ENCODE results near the gene ACTR8.
A peak's percentile ranks its signal among the peaks of the same experiment; 100 is the strongest.

ACTR8 gene

DNA sequence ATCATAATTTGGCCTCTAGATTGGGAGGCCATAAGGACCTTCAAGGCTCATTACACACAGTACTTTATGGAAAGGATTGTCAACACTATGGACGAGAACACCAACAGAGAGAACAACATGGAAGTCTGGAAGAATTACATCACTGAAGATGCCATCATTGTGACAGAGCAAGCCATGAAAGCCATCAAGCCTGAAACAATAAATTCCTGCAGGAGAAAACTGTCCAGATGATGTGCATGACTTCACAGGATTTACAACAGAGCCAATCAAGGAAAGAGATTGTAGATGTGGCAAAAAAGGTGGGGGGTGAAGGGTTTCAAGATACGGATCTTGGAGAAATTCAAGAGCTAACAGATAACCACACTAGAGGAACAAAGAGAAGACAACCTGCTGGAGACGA lies 19.7 kb downstream of the ACTR8 start:
- DNase-seq: no peak

- no peak for DNase-seq
Observed at GRCh38 chr3:53860196-53860595, 21.8 kb downstream of the ACTR8 start.

- no peak for DNase-seq
Observed at GRCh38 chr3:53859178-53859577, 22.8 kb downstream of the ACTR8 start.

GRCh38 chr3:53858096-53858741 lies 23.7 kb downstream of the ACTR8 start:
- no peak for DNase-seq

DNA sequence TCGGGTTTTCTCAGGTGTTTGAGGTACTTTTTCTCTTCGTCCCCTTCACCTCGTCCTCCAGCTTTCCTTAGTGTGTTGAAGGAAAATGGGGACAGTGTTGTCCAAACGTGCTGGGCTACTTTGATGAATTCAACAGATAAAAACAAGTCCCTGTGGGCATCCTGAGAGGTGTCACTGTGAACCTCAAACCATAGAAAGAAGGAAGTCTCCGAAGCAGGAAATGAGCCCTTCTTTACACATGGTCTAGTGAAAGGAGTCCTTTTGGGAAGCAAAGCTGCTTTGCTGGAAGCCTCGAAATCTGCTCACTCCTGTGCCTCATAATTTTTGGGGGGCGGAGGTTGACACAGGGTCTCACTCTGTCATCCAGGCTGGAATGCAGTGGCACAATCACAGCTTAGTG lies 25.0 kb downstream of the ACTR8 start:
- no peak for DNase-seq

- DNase-seq: no peak
Observed at GRCh38 chr3:53850895-53851294, 31.1 kb downstream of the ACTR8 start.

DNA sequence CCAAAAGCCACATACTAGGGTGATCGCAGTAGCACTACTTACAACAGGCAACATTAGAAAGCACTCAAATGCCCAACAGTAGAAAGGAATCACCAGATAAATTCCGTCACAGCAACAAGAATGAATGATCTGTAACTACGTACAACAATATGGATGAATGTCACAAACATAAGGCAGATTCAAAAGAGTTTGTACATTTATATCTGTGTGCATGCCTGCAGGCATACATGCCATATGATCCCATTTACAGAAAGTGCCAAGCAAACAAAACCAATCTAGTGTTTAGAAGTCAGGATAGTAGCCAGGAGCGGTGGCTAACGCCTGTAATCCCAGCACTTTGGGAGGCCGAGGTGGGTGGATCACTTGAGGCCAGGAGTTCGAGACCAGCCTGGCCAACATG lies 32.0 kb downstream of the ACTR8 start:
- DNase-seq: no peak

GRCh38 chr3:53846851-53847155 lies 35.1 kb downstream of the ACTR8 start:
- no peak for DNase-seq

GRCh38 chr3:53846134-53846850 lies 35.7 kb downstream of the ACTR8 start, which contains the start of the genes CHDH and IL17RB:
Gene CHDH (minus strand): TSS chr3:53846419. CDS start chr3:53824008, 22,411 bp downstream.
Gene IL17RB (plus strand): TSS chr3:53846568. CDS start chr3:53846589, 21 bp downstream.
- peak; percentile 19 for DNase-seq

GRCh38 chr3:53845881-53846133 lies 36.1 kb downstream of the ACTR8 start:
- DNase-seq: no peak

DNA sequence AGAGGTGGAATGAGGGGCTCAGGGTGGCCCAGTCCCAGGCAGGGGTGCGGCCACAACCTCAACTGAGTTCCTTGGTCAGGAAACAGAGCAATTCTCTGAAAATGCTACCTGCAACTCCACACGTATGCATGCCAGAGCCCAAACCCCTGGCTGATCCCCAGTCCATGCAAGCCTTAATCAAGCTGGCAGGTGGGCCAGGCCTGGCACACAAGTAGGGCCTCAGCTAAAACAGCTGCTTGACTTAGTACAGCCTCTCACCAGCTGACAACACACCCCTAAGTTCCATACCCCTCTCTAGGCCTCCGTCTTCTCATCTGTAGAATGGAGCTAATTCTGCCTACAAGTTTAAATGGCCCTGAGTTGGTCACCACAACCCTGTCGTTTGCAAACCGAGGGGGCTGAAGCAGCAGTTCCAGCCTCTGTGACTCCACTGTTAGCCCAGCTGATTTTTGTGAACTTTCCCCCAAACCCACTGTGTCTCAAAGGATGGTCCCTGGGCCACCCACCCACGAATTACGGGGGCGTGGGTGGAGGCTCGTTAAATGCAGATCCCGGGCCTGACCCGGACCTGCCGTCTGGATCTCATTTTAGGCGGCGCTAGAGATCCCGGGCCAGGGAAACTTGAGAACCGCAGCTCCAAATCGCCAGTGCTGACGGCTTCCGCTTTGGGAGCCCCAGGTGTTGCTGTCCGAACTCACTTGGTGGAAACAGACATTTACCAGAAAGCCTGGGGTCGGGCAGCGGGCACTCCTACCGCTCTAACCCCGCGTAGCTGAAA lies 36.7 kb downstream of the ACTR8 start:
- no peak for DNase-seq

DNA sequence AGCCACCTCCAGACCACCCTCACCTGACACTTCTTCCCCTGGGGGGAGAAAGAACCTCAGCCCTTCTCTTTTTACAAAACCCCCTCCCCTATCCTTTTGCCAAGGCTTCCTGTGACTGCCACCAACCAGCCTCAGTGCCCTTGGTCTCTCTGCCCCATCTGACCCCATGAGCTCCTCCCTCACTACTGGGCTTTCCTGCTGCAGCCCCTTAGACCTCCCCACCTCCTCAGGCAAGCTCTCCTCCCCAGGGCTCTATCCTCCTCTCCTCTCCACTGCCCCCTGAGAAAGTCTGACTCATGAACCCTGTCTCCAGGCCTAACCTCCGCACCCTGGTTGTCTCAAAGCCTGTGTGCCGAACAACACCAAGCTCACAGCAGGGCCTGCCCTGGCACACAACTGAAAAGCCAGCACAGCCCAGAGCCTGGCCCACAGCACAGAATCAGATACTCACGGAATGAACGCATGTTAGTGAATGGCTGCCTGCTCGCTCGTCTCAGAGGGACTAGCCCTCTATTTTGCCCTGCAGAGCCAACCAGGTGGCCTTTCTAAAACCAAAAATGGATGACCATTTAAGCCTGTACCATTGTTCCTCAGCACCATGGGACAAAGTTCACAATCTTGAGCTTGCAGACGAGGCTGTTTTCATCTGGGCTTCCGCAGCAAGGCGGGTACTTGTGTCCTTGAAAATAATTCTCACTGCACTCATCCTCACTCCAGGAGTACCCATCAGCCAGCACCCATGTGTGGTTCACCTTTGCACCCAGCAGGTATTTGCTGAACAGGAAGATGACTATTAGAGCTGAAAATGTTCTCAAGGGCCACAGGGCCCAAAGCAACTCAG lies 37.5 kb downstream of the ACTR8 start:
- DNase-seq: no peak

GRCh38 chr3:53843195-53844177 lies 38.5 kb downstream of the ACTR8 start:
- DNase-seq: no peak

DNA sequence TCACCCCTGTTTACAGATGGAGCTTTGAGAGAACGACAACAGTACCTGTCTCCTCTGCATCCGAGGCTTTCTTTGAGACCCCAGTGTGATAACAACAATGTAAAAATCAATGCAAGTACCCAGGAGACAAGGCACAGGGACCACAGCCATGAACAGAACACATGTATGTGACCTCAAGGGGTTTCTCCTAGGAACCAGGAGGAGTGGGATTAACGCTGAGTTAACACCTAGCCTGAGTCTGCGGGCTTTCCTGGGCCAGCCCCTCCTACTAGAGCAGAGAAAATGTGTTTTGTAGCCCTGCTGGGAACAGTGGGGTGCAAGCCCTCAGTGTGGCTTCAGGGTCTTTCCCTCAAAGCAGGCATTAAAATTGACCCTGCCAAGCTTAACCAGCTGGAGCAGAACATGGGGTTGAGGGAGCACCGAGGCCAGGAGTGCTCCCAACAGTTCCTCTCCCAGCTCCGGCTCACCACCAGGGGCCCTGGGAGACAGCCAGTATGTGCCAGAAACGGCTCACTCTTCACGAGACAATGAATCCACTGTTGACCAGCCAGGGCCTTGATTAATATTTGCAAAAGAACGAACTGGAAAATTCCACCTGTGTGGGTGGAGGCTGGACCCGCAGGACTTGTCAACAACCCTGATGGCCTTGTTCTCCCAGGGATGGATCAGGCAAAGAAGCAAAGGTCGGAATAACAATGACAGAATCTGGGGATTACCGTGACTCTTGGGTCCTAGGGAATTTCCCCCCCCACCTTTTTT lies 39.3 kb downstream of the ACTR8 start:
- DNase-seq: no peak

GRCh38 chr3:53841296-53841695 lies 40.7 kb downstream of the ACTR8 start:
- no peak for DNase-seq

DNA sequence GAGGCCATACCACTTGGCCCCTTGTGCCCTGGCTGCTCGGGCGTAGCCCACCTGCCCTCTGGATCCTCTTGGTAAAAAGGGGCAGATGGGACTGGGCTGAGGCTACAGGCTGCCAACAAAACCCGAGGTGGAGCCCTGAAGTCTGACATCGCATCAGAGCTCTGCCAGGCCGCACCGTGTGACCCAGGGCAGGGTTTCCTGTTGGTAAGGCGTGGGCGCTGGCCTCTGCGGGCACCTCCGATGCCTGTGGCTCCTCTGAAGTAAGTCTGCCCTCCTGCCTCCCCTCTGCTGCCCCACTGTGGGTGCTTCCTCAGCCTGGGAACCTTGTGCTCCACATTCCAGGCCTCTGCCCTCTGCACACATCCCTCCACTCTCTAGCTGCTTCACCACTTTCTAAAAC lies 44.6 kb downstream of the ACTR8 start:
- DNase-seq: no peak

- no peak for DNase-seq
Observed at GRCh38 chr3:53836084-53836872, 45.7 kb downstream of the ACTR8 start.

- no peak for DNase-seq
Observed at GRCh38 chr3:53835257-53835656, 46.7 kb downstream of the ACTR8 start.

GRCh38 chr3:53834429-53835095 lies 47.4 kb downstream of the ACTR8 start:
- DNase-seq: no peak

GRCh38 chr3:53833700-53834099 lies 48.3 kb downstream of the ACTR8 start:
- DNase-seq: no peak

Measured in NCI-H1436 (cell line).